T follicular helper cell (primary cell): Measurements from ENCODE around the gene NOP9.
"Not testable (repeated sequence)": the region's sequence is repeated elsewhere in the genome, so short reads cannot be mapped to it uniquely, and the experiment has no call there.

Experiments
- DNase-seq: peaks from one replicate; pipeline ENCODE4 v3.0.0-alpha.2; 2020; ENCODE audit warnings: low read depth

Gene NOP9

GRCh38 chr14:24325963-24326362 is 26.3 kb downstream of the NOP9 start:
- no peak for DNase-seq

- no peak for DNase-seq
Measured at GRCh38 chr14:24327303-24327702, 27.7 kb downstream of the NOP9 start.

- not testable (repeated sequence) for DNase-seq
Measured at GRCh38 chr14:24327914-24328313, 28.3 kb downstream of the NOP9 start.

- no peak for DNase-seq
Measured at GRCh38 chr14:24329073-24329663, 29.5 kb downstream of the NOP9 start.

- no peak for DNase-seq
Measured at GRCh38 chr14:24329736-24330135, 30.1 kb downstream of the NOP9 start.

GRCh38 chr14:24330973-24331674 is 31.5 kb downstream of the NOP9 start:
- DNase-seq = no peak

- DNase-seq = no peak
Measured at GRCh38 chr14:24331731-24332267, 32.1 kb downstream of the NOP9 start.

- DNase-seq = peak; percentile 83
Measured at GRCh38 chr14:24332268-24332993, 32.8 kb downstream of the NOP9 start.

GRCh38 chr14:24334431-24335291 is 35.0 kb downstream of the NOP9 start, which contains the start of gene ADCY4:
ADCY4 (minus strand) TSS chr14:24335071; CDS start chr14:24334652, 419 bp downstream.
- no peak for DNase-seq

DNA sequence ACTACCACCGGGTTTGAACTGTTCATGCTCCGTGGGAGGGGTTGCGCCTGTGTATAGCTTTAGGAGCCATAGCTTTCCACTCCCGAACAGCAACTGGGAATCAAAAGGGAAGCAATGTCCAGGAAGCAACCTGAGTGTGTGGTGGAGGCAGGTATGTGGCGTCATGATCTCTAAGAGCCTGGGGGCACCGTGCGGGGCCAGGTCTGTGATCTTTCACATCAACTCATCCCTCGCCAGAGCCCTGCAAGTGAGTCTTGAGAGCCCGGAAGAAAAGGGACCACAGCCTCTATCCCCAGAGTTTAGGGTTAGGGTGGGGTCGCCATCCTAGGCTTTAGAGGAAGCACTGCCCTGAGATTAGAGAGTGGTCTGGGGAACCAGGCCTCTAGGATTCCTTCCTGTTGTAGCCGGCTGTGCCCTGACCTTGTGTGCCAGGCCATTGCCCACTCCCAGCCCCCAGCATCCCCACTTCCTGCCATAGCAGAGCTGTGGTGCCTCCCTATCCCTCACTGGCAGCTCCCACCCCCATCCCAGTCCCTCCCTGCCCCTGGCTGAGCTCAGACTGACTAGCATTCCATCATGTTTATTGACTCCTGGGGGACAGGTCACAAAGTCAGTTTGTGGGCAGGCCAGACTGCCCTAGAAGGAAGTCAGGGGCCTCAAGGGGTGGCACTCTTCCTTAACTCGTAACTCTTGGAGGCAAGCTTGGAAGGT is 36.0 kb downstream of the NOP9 start:
- DNase-seq = no peak

DNA sequence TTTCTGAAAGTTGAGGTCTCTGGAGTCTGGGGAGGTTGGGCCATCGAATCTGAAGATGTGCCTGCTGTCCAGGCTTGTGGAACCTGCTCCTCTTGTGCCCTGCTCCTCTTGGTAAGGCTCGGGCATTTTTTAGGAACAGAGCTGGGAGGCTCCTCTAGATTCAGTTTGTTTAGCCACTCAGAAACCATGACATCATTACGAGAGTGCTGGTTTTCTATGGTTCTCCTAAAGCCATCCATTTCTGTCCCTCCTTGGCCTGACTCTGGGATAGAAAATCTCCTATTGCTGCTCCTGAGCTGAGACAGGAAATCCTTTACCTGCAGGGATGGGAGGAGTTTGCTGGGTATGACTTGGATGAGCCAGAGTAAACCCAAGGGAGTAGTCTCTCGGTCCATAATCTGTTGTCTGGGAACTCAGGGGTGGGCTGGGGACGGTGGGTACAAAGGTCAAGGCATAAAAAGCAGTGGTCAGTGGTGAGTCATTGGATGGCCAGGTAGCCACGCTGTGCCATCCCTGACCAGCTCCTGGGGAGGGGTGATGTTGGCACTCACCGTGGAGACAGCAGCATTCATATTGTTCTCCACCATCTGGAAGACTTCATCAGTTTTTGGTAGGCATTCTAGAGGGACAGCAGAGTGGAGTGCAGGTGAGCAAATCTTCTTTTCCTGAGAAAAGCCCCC is 37.6 kb downstream of the NOP9 start:
- no peak for DNase-seq

DNA sequence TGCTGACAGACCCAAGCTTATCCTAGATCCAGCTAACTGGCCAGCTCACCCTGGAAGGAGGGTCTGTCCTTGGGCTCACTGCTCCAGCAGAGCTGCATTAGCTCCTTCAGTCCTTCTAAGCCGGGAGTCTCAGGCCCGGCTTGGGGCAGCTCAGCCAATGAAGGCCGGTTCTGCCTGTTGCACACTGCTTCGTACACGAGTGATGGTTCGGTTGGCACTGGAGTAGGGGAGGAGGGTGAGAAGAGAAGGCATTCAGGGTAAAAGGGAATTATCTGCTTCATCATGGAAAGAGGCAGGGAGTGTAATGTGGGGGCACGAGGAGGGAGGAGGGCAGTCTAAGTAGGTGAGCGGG is 38.1 kb downstream of the NOP9 start:
- DNase-seq = no peak

DNA sequence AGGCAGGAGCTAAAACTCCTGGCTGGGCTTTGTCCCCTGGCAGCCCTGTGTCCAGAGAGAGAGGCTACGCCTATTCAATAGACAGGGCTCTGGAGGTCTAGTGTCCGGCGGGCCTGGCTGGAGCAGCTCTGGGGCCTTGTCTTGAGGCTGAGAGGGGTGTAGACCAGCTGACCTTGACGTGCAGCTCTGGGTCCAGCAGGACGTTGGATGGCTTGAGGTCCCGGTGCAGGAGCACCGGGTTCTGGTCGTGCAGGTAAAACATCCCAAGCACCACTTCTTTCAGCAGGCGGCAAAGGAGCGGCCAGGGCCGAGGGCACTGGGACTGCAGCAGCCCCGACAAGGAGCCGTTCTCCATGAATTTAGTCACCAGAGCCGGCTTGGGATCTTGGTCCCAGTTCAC is 39.2 kb downstream of the NOP9 start:
- DNase-seq = no peak

GRCh38 chr14:24339284-24340151 is 39.9 kb downstream of the NOP9 start, which contains the start of gene RIPK3:
RIPK3 (minus strand) TSS chr14:24339991; CDS start chr14:24339826, 165 bp downstream.
- peak; percentile 46 for DNase-seq

GRCh38 chr14:24340606-24341005 is 41.0 kb downstream of the NOP9 start:
- no peak for DNase-seq

GRCh38 chr14:24342889-24343288 is 43.2 kb downstream of the NOP9 start:
- DNase-seq = no peak

GRCh38 chr14:24343795-24344660 is 44.4 kb downstream of the NOP9 start:
- no peak for DNase-seq

GRCh38 chr14:24347134-24347533 is 47.5 kb downstream of the NOP9 start:
- no peak for DNase-seq

- no peak for DNase-seq
Measured at GRCh38 chr14:24348186-24348585, 48.5 kb downstream of the NOP9 start.
